SU-DHL-6 (cell line): ENCODE data around the gene PYROXD2.

Experiments used
- H2AFZ ChIP-seq: fragments of 200-600 bp; sonication (generic); 2 replicates; pipeline ENCODE4 v1.6.1; 2014; ENCODE audit warnings: low read depth, mild to moderate bottlenecking, moderate library complexity, mixed read lengths, antibody characterized with exemption, low read length; ENCODE audit not compliant: severe bottlenecking
- H3F3A ChIP-seq: fragments of 200-600 bp; shearing (Covaris generic); 2 replicates; pipeline ENCODE4 v1.6.0; 2016; ENCODE audit warnings: antibody characterized with exemption, mild to moderate bottlenecking; ENCODE audit not compliant: insufficient read depth
- H3K27ac ChIP-seq: fragments of 200-600 bp; sonication (generic); 2 replicates; pipeline ENCODE4 v1.5.1; 2016; ENCODE audit warnings: low read depth, mild to moderate bottlenecking, low read length, moderate library complexity, mixed read lengths
- H3K27me3 ChIP-seq: fragments of 200-600 bp; sonication (generic), shearing (Covaris generic); 2 replicates; pipeline ENCODE4 v1.6.0; 2014; ENCODE audit warnings: mild to moderate bottlenecking, low read length
- H3K36me3 ChIP-seq: fragments of 200-600 bp; sonication (generic); 2 replicates; pipeline ENCODE4 v1.6.1; 2014; ENCODE audit warnings: mild to moderate bottlenecking, low read length, mixed read lengths
- H3K4me2 ChIP-seq: fragments of 300-600, 200-600 bp; shearing (Covaris generic), sonication (generic); 2 replicates; pipeline ENCODE4 v1.6.0; 2014; ENCODE audit warnings: low read length, low read depth, mild to moderate bottlenecking; ENCODE audit not compliant: poor library complexity, severe bottlenecking
- H3K4me3 ChIP-seq: fragments of 200-600 bp; sonication (generic); 2 replicates; pipeline ENCODE4 v1.5.1; 2014; ENCODE audit warnings: antibody characterized with exemption, low read length, mild to moderate bottlenecking, mixed read lengths; ENCODE audit not compliant: insufficient read depth, poor library complexity, severe bottlenecking
- H3K79me2 ChIP-seq: fragments of 200-600 bp; sonication (generic); 2 replicates; pipeline ENCODE4 v1.6.1; 2014; ENCODE audit warnings: mild to moderate bottlenecking, low read length, moderate library complexity; ENCODE audit not compliant: insufficient read depth
- H3K9ac ChIP-seq: fragments of 200-600 bp; sonication (generic); 2 replicates; pipeline ENCODE4 v1.7.0; 2014; ENCODE audit warnings: mild to moderate bottlenecking, low read length
- H3K9me2 ChIP-seq: fragments of 200-600 bp; sonication (generic); replicated peaks from 2 replicates; pipeline ENCODE4 v1.6.1; 2014; ENCODE audit warnings: low read length; ENCODE audit not compliant: insufficient read depth
- H3K9me3 ChIP-seq: fragments of 200-600 bp; sonication (generic); 2 replicates; pipeline ENCODE4 v1.6.1; 2014; ENCODE audit warnings: low read length, mixed read lengths; ENCODE audit not compliant: insufficient read depth
- H4K20me1 ChIP-seq: fragments of 200-600 bp; sonication (generic); 2 replicates; pipeline ENCODE4 v1.6.1; 2014; ENCODE audit warnings: low read depth, mild to moderate bottlenecking, antibody characterized with exemption, low read length, moderate library complexity, mixed read lengths
- EZH2phosphoT487 ChIP-seq: fragments of 200-600 bp; sonication (generic), shearing (Covaris generic); conservative IDR thresholded peaks from 2 replicates; pipeline ENCODE4 v1.6.1; 2018; ENCODE audit warnings: mild to moderate bottlenecking, antibody characterized with exemption, low read length, moderate library complexity, mixed read lengths
- TF ChIP-seq, protein P1 (sequence below): fragments of 200-600 bp; sonication (generic); IDR thresholded peaks from one replicate; pipeline ENCODE4 v1.5.1; 2017; ENCODE audit warnings: antibody characterized with exemption, mild to moderate bottlenecking, low read length, moderate library complexity; ENCODE audit not compliant: insufficient read depth, poor library complexity, severe bottlenecking

Gene PYROXD2

GRCh38 chr10:98361131-98362025 lies 53.6 kb downstream of the PYROXD2 start:
- H3K27me3 ChIP-seq, result no peaks in the 10 kb centered on the region
- no peak for TF ChIP-seq EZH2phosphoT487
- TF ChIP-seq, protein P1, sequence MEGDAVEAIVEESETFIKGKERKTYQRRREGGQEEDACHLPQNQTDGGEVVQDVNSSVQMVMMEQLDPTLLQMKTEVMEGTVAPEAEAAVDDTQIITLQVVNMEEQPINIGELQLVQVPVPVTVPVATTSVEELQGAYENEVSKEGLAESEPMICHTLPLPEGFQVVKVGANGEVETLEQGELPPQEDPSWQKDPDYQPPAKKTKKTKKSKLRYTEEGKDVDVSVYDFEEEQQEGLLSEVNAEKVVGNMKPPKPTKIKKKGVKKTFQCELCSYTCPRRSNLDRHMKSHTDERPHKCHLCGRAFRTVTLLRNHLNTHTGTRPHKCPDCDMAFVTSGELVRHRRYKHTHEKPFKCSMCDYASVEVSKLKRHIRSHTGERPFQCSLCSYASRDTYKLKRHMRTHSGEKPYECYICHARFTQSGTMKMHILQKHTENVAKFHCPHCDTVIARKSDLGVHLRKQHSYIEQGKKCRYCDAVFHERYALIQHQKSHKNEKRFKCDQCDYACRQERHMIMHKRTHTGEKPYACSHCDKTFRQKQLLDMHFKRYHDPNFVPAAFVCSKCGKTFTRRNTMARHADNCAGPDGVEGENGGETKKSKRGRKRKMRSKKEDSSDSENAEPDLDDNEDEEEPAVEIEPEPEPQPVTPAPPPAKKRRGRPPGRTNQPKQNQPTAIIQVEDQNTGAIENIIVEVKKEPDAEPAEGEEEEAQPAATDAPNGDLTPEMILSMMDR, result no peak
- H2AFZ ChIP-seq, result no peak overlapping the region
- H4K20me1 ChIP-seq, result no peaks in the 10 kb centered on the region
- H3K9me3 ChIP-seq, result no peaks in the 10 kb centered on the region
- H3K9me2 ChIP-seq, result no peaks in the 10 kb centered on the region
- H3K27ac ChIP-seq, result no peak overlapping the region
- no peaks in the 10 kb centered on the region for H3K79me2 ChIP-seq
- no peak overlapping the region for H3K4me3 ChIP-seq
- H3K4me2 ChIP-seq, result no peak overlapping the region
- no peaks in the 10 kb centered on the region for H3F3A ChIP-seq
- no peak overlapping the region for H3K9ac ChIP-seq
- H3K36me3 ChIP-seq, result no peaks in the 10 kb centered on the region

DNA sequence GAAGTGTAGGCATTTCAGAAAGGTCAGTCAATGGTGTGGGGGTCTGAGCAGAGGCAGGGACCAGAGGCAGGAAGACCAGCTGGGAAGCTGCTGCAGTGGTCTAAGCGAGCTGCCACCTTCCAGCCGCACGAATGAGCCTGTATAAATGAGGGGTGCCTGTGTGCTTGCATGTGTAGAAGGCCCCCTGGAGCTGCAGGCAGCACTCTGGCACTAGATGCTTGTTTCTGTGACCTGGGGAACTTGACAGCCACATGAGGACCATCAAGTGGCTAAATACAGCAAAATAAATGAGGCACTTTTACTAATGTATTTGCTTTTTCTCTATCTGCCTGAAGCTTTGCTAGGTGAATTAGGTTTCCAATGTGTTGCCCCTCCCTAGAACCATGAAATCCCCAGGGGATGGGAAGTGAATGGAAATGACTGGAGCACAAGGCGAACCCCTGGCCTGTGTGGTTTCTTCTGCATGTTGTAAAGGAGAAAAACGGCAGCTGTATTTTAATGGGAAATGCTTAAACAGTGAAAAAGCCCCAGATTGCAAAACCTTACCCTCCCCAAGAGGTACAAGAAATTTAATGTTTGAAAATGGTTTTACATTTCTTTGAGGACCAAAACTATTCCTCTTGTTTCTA lies 57.7 kb downstream of the PYROXD2 start:
- Histone ChIP-seq H4K20me1 (no peaks in the 10 kb centered on the region), H3K4me3 (no peak overlapping the region), H3F3A (no peaks in the 10 kb centered on the region), H3K27me3 (no peaks in the 10 kb centered on the region), H3K9me2 (no peaks in the 10 kb centered on the region), H3K27ac (no peak overlapping the region), H3K9ac (no peak overlapping the region), H2AFZ (no peak overlapping the region), H3K4me2 (no peak overlapping the region), H3K79me2 (no peaks in the 10 kb centered on the region), H3K9me3 (no peaks in the 10 kb centered on the region), H3K36me3 (no peaks in the 10 kb centered on the region)
- TF ChIP-seq EZH2phosphoT487, result no peak
- TF ChIP-seq, protein P1, result no peak

DNA sequence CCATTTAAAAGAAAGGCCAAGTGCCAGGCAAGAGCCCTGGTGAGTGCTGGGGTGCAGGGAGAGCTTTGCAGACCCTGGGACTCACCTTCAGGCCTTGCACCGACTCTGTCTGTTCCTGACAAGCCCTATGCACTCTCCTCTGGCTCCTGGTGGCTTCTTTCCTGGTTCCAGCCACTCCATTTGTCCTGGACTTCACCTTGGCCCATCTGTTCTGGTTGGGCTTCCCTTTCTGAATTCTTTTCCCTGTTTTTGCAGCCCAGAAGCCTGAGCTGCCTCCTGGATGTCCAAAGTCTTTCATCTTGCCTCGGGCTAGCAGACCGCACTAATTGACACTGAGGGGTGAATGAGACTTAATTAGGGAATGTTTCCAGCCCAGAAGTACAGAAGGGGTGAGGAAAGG lies 60.5 kb downstream of the PYROXD2 start:
- Histone ChIP-seq H2AFZ (no peak overlapping the region), H3K27ac (no peak overlapping the region), H3K9me3 (no peaks in the 10 kb centered on the region), H3K9ac (no peak overlapping the region), H3K9me2 (no peaks in the 10 kb centered on the region), H3K4me2 (no peak overlapping the region), H3F3A (no peaks in the 10 kb centered on the region), H3K79me2 (no peaks in the 10 kb centered on the region), H3K4me3 (no peak overlapping the region), H4K20me1 (no peaks in the 10 kb centered on the region), H3K27me3 (no peaks in the 10 kb centered on the region), H3K36me3 (no peaks in the 10 kb centered on the region)
- TF ChIP-seq, protein P1, result no peak
- TF ChIP-seq EZH2phosphoT487, result no peak
